Measurements from ENCODE around the gene ARHGDIB. TPM values are rescaled to one million over a fixed set of nuclear protein-coding genes. Genes with fewer than 3 reads are reported as not detected.

The ARHGDIB gene
- total RNA-seq, 1 donor from 2014 or later: 0.79 TPM

GRCh38 chr12:14935031-14935430 is 26.4 kb downstream of the ARHGDIB start:
- Mint-ChIP-seq H3K4me1 (ENCODE audit: low read depth) (peaks cover 33% of the 10 kb centered on the region), H3K27me3 (no peaks in the 10 kb centered on the region), H3K4me3 (ENCODE audit: low read depth) (no peak overlapping the region), H3K9me3 (ENCODE audit: low read depth) (peaks cover 10% of the 10 kb centered on the region), H3K36me3 (ENCODE audit: insufficient read depth) (peaks cover 1% of the 10 kb centered on the region), H3K27ac (peak overlapping the region; percentile 80)
- no peak for TF ChIP-seq CTCF (IDR thresholded peaks at IDR 0.05; ENCODE audit: unreplicated experiment)
- DNase-seq (ENCODE audit: low spot score, unreplicated experiment): no peak

DNA sequence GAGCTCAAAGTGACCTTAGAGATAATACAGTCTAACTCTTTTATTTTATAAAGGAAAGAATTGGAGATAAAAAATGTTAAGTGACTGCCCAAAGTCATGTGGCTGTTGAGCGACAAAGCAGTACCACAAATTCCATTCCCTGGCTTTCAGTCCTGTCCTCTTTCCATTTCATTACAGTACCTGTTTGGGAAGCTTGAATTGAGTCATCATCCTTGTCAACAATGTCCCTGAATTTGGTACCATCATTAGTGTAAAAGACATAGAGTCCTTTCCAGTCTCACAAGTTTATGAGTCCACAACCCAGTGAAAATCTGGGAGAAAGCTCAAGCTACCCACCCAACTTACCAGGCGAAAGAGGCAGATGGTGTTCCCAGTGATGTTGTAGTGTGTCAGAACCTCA is 26.9 kb downstream of the ARHGDIB start:
- H3K9me3 Mint-ChIP-seq (ENCODE audit: low read depth): peaks cover 7% of the 10 kb centered on the region
- peak overlapping the region; percentile 8 for H3K27ac Mint-ChIP-seq
- H3K4me1 Mint-ChIP-seq (ENCODE audit: low read depth): peaks cover 33% of the 10 kb centered on the region
- DNase-seq (ENCODE audit: low spot score, unreplicated experiment): no peak
- H3K27me3 Mint-ChIP-seq: no peaks in the 10 kb centered on the region
- H3K36me3 Mint-ChIP-seq (ENCODE audit: insufficient read depth): peaks cover 1% of the 10 kb centered on the region
- H3K4me3 Mint-ChIP-seq (ENCODE audit: low read depth): no peak overlapping the region
- TF ChIP-seq CTCF (IDR thresholded peaks at IDR 0.05; ENCODE audit: unreplicated experiment): no peak

DNA sequence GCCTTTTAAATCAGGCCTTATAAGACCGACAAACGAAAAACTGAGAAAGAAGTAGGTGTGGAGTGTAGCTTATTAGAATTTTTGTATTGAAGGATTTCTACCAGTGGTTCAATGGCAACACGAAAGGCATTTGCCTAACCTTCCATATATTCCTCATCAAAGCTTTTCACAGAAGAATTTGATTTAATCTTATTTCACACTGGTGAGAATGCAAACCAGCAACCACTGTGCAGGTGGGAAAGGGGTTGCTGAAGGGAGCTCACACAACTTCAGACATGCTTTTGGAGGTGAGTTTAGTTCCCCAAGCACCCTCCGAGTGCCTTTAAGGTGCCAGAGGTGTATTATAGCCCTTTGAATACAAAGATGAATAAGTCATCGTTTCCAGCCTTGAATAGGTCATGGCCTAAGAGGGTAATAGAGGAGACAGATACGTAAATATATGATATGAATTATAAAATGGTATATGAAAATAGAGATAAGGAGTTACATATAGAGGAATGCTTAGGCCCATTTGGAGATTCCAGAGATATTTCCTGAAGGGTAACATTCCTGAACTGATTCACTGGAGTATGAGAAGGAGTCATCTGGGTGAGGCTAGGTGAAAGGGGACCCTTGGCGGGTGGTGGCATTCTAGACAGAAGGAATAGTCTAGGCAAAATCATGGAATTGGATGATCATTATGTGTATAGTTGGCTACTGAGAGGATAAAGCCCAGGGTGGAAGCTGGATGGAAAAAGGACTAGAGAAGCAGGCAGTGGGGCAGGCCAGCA is 29.4 kb downstream of the ARHGDIB start:
- Mint-ChIP-seq H3K9me3 (ENCODE audit: low read depth) (peaks cover 7% of the 10 kb centered on the region), H3K36me3 (ENCODE audit: insufficient read depth) (peaks cover 1% of the 10 kb centered on the region), H3K4me1 (ENCODE audit: low read depth) (peaks cover 48% of the 10 kb centered on the region), H3K27me3 (no peaks in the 10 kb centered on the region), H3K4me3 (ENCODE audit: low read depth) (no peak overlapping the region), H3K27ac (no peak overlapping the region)
- no peak for DNase-seq (ENCODE audit: low spot score, unreplicated experiment)
- TF ChIP-seq CTCF (IDR thresholded peaks at IDR 0.05; ENCODE audit: unreplicated experiment): no peak

DNA sequence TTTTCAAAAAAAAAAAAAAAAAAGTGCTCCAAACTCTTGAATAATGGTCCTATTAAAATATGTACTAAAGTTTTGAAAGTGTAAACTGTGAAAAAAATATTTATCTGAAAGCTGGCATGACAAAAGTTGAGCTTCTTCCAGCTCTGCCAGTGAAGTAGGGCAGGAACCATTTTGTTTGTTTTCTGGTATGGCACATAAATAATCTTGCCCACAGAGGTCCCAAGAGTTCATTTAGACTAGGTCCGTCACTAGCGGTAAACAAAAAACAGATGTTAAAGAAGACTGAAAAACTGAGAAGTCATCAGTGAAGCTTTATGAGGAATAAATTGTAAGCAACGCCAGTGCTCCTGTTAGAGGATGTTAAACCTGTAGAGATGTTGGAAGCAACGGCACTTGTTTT is 30.0 kb downstream of the ARHGDIB start:
- Mint-ChIP-seq H3K27ac (no peak overlapping the region), H3K4me1 (ENCODE audit: low read depth) (peaks cover 50% of the 10 kb centered on the region), H3K9me3 (ENCODE audit: low read depth) (peaks cover 7% of the 10 kb centered on the region), H3K27me3 (no peaks in the 10 kb centered on the region), H3K36me3 (ENCODE audit: insufficient read depth) (peaks cover 1% of the 10 kb centered on the region), H3K4me3 (ENCODE audit: low read depth) (no peak overlapping the region)
- TF ChIP-seq CTCF (IDR thresholded peaks at IDR 0.05; ENCODE audit: unreplicated experiment): no peak
- no peak for DNase-seq (ENCODE audit: low spot score, unreplicated experiment)

DNA sequence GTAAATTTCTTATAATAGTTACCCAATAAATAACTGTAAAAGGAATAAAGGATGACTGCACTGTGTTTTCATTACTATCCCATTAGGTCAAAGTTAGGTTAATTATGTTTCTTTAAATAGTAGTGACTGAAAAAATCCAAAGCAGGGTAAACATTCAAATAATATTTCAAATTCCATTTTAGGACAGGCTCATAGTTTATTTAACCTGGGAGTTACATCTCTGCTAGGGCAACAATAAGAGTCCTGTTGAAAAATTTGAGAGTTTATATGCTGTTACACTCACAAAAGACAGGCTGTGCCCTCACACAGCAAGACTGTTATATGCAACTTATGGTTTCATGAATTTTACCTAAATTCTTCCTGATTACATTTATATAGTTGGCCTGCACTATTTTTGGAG is 31.1 kb downstream of the ARHGDIB start:
- H3K4me3 Mint-ChIP-seq (ENCODE audit: low read depth): no peak overlapping the region
- peaks cover 7% of the 10 kb centered on the region for H3K9me3 Mint-ChIP-seq (ENCODE audit: low read depth)
- H3K27me3 Mint-ChIP-seq: no peaks in the 10 kb centered on the region
- TF ChIP-seq CTCF (IDR thresholded peaks at IDR 0.05; ENCODE audit: unreplicated experiment): no peak
- H3K36me3 Mint-ChIP-seq (ENCODE audit: insufficient read depth): peaks cover 1% of the 10 kb centered on the region
- H3K4me1 Mint-ChIP-seq (ENCODE audit: low read depth): peaks cover 48% of the 10 kb centered on the region
- H3K27ac Mint-ChIP-seq: peak overlapping the region; percentile 75
- DNase-seq (ENCODE audit: low spot score, unreplicated experiment): no peak

Data from progenitor cell of endocrine pancreas (in vitro differentiated cells).